Thoracic aorta endothelial cell (primary cell): Measurements from ENCODE around the gene SLC39A11. TPM values are rescaled to one million over a fixed set of nuclear protein-coding genes. Genes with fewer than 3 reads are reported as not detected.

ENCODE experiments used
- small RNA-seq: library from RNA; depleted of rRNA; stranded (forward); fragments of <200 nt; gene quantifications from one replicate; pipeline ENCODE3, GENCODE V24; 2012
- total RNA-seq: library from RNA; depleted of rRNA; stranded (reverse); fragments of >200 nt; gene quantifications from 2 replicates; pipeline ENCODE4 v1.2.3, GENCODE V29; 2012

The SLC39A11 gene
- total RNA-seq: 8.5 and 10.2 TPM in 2 replicates

GRCh38 chr17:73092523-73093135, at the start of gene SLC39A11:
Gene SLC39A11 (minus strand): TSS chr17:73092688. CDS start chr17:73088764, 3,924 bp downstream.

Small RNAs within 50 kb of the gene (small RNA-seq; reads per million reads assigned to genes)
- gene RF00422: not detected

Other genes starting within 250 kb of the SLC39A11 start
- not detected in 2 replicates for gene SSTR2, start 72.3 kb upstream of the SLC39A11 start, total RNA-seq
- gene COG1, start 100.4 kb upstream of the SLC39A11 start, total RNA-seq: 20.6 and 24.5 TPM in 2 replicates
- gene CPSF4L, start 169.2 kb upstream of the SLC39A11 start, total RNA-seq: not detected in 2 replicates
- gene CDC42EP4, start 219.3 kb upstream of the SLC39A11 start, total RNA-seq: 21.5 and 35.2 TPM in 2 replicates